Heart left ventricle (tissue), 16 donors: ENCODE measurements around the gene YARS1. TPM values are rescaled to one million over a fixed set of nuclear protein-coding genes. Genes with fewer than 3 reads are reported as not detected.
A peak's percentile ranks its signal among the peaks of the same experiment; 100 is the strongest.
"Not testable (repeated sequence)": the region's sequence is repeated elsewhere in the genome, so short reads cannot be mapped to it uniquely, and the experiment has no call there.

Source experiments
- ATAC-seq, 4 donors: fragments of 200-7000 bp; cut with Tn5 transposase; one replicate each; pipeline ENCODE4 v1.9.1; 2020 to 2022; ENCODE audit warnings: moderate library complexity in 4 of 4, mild to moderate bottlenecking in 3 of 4, moderate number of reproducible peaks in 1 of 4
- DNase-seq, 5 donors: peaks; one replicate each; pipeline ENCODE4 v3.0.0-alpha.2; 2020
- H3K27ac ChIP-seq, 12 donors: fragments of 200-600 bp; sonication (generic) in 4 of 12; one replicate each; pipeline versions ENCODE4 v1.5.0 to v1.8.0; 2016 to 2022; ENCODE audit warnings: mild to moderate bottlenecking in 2 of 12
- H3K27me3 ChIP-seq, 9 donors: fragments of 200-600 bp; sonication (generic) in 2 of 9; one replicate each; pipeline versions ENCODE4 v1.5.1 to v1.8.0; 2016 to 2022; ENCODE audit warnings: mild to moderate bottlenecking in 3 of 9
- H3K36me3 ChIP-seq, 9 donors: fragments of 200-600 bp; sonication (generic) in 2 of 9; one replicate each; pipeline versions ENCODE4 v1.5.0 to v1.8.0; 2018 to 2022; ENCODE audit warnings: mild to moderate bottlenecking in 2 of 9
- H3K4me1 ChIP-seq, 12 donors: fragments of 200-600 bp; sonication (generic) in 4 of 12; one replicate each; pipeline versions ENCODE4 v1.5.0 to v1.8.0; 2016 to 2022; ENCODE audit warnings: mild to moderate bottlenecking in 3 of 12
- H3K4me3 ChIP-seq, 12 donors: fragments of 200-600 bp; sonication (generic) in 4 of 12; one replicate each; pipeline versions ENCODE4 v1.5.0 to v1.8.0; 2017 to 2022; ENCODE audit warnings: mild to moderate bottlenecking in 9 of 12, moderate library complexity in 4 of 12
- H3K9me3 ChIP-seq, 12 donors: fragments of 200-600 bp; sonication (generic) in 4 of 12; one replicate each; pipeline versions ENCODE4 v1.5.0 to v1.8.0; 2016 to 2022; ENCODE audit warnings: mild to moderate bottlenecking in 1 of 12
- CTCF ChIP-seq, 12 donors: fragments of 200-600 bp; sonication (generic) in 4 of 12; IDR thresholded peaks; one replicate each; pipeline versions ENCODE4 v1.5.0 to v1.8.0; 2018 to 2022; ENCODE audit warnings: antibody characterized with exemption in 12 of 12, mild to moderate bottlenecking in 5 of 12
- POLR2A ChIP-seq, 2 donors: fragments of 450-650 bp; IDR thresholded peaks; one replicate each; pipeline ENCODE4 v1.6.1; 2017; ENCODE audit warnings: antibody characterized with exemption in 2 of 2, mild to moderate bottlenecking in 2 of 2, moderate library complexity in 2 of 2
- WGBS, 4 donors: extraction: QIAGEN DNeasy Blood & Tissue Kit in 2 of 4; methylation state at CpG; one replicate each; pipeline versions ENCODE4 v1.1.5 to v1.1.7; 2013 to 2018; 5-methylcytosine and 5-hydroxymethylcytosine counted together
- intact Hi-C, 10 donors: fragments of 100-400 bp; cut with DNase I; formaldehyde crosslinking; loops; one replicate each; pipeline versions ENCODE4 v1.11.1 to v1.14.2; 2022
- polyA plus RNA-seq, 2 donors: library from polyadenylated mRNA; stranded (reverse); fragments of 200-250 nt; gene quantifications; one replicate each; pipeline ENCODE4 v1.2.3, GENCODE V29; 2013
- total RNA-seq, 9 donors: library from RNA; depleted of rRNA in 2 of 9; stranded (reverse); fragments of >200 nt in 2 of 9; fragmentation: NEBNext Ultra II Directional in 3 of 9; extraction: Animal tissue kit (Norgen Biotek cat#: 25700) in 3 of 9; gene quantifications; one replicate each; pipeline versions ENCODE4 v1.1.0 to v1.2.4, GENCODE V29; 2016 to 2023
- donor health status: ischemic (EF 13 %, LVEDD 7.1; RV severe dilation, severe dysfunction).
- donor health status: healthy with polysubstance abuse.
- donor health status: DM: no; HTN: yes; CAD: no.
- donor health status: DM: no; HTN: no; CAD: no.
- donor health status: ischemic (EF 25% LVEDD 6.9; RV normal size, moderate dysfunction).
- donor health status: ischemic (EF 25% LVEDD 5.7; RV mildly dilated, moderate dysfunction).
- donor health status: healthy.
- donor health status: DM: yes; HTN: yes; CAD: no.
- donor health status: ischemic (EF 35%, LVEDD 5.7; RV mildly dilated, moderate dysfunction).
- donor health status: nonischemic (EF 11% LVEDD 7.7; RV severe dilation, severe dysfunction).
- donor health status: DM: yes; HTN: yes; CAD: no.
- donor health status: PGD.
- donor health status: ischemic (EF 29% LVEDD 5.4; RV normal size, mild dysfunction).
- donor health status: nonischemic (EF 23%, LVEDD 6.1; RV moderate dilation, normal function).

YARS1 gene
- total and polyA plus RNA-seq, 11 donors: 18.6 to 61.3 (median 34.8) TPM

GRCh38 chr1:32801096-32801715 is 16.0 kb downstream of the YARS1 start:
- peaks cover 0 to 17% (median 0%) of the 10 kb centered on the region in 12 donors for H3K4me1 ChIP-seq
- H3K9me3 ChIP-seq: no peaks in the 10 kb centered on the region
- DNase-seq (no peak), ATAC-seq (no peak)
- intact Hi-C loops: no loop called here
- no peak overlapping the region for H3K27ac ChIP-seq
- peaks cover 0 to 75% (median 48%) of the 10 kb centered on the region in 9 donors for H3K36me3 ChIP-seq
- no peak for TF ChIP-seq POLR2A (IDR thresholded peaks at IDR 0.05)
- TF ChIP-seq CTCF (IDR thresholded peaks at IDR 0.05): no peak
- 91 to 94% (median 93%) methylated on average over 9 of the region's 9 CpGs for WGBS, 4 donors
- H3K4me3 ChIP-seq: no peak overlapping the region
- H3K27me3 ChIP-seq: no peaks in the 10 kb centered on the region

- Histone ChIP-seq H3K27ac (peak overlapping the region in 1 of 12 donors; percentile 68), H3K27me3 (no peaks in the 10 kb centered on the region), H3K4me3 (no peak overlapping the region), H3K9me3 (no peaks in the 10 kb centered on the region), H3K36me3 (peaks cover 0 to 86% (median 61%) of the 10 kb centered on the region in 9 donors), H3K4me1 (peaks cover 0 to 17% (median 0%) of the 10 kb centered on the region in 12 donors)
- TF ChIP-seq CTCF (IDR thresholded peaks at IDR 0.05) (no peak), POLR2A (IDR thresholded peaks at IDR 0.05) (no peak)
- DNase-seq (no peak), ATAC-seq (peak in 1 of 4 donors; percentile 9)
- 82 to 88% (median 87%) methylated on average over 8 of the region's 8 CpGs for WGBS, 4 donors
- intact Hi-C loops: no loop called here
Observed at GRCh38 chr1:32798679-32799416, 18.3 kb downstream of the YARS1 start.

- no peak for TF ChIP-seq POLR2A (IDR thresholded peaks at IDR 0.05)
- TF ChIP-seq CTCF (IDR thresholded peaks at IDR 0.05): no peak
- H3K27me3 ChIP-seq: no peaks in the 10 kb centered on the region
- intact Hi-C loops: no loop called here
- DNase-seq (no peak), ATAC-seq (no peak)
- peaks cover 0 to 89% (median 58%) of the 10 kb centered on the region in 9 donors for H3K36me3 ChIP-seq
- peaks cover 0 to 17% (median 0%) of the 10 kb centered on the region in 12 donors for H3K4me1 ChIP-seq
- 96 to 99% (median 96%) methylated on average over 4 of the region's 4 CpGs for WGBS, 4 donors
- H3K4me3 ChIP-seq: no peak overlapping the region
- peak overlapping the region in 1 of 12 donors; percentile 68 for H3K27ac ChIP-seq
- H3K9me3 ChIP-seq: no peaks in the 10 kb centered on the region
Observed at GRCh38 chr1:32798191-32798590, 19.0 kb downstream of the YARS1 start.

GRCh38 chr1:32797456-32797855 is 19.7 kb downstream of the YARS1 start:
- no peaks in the 10 kb centered on the region for H3K27me3 ChIP-seq
- TF ChIP-seq CTCF (IDR thresholded peaks at IDR 0.05): no peak
- TF ChIP-seq POLR2A (IDR thresholded peaks at IDR 0.05): no peak
- H3K9me3 ChIP-seq: no peaks in the 10 kb centered on the region
- WGBS, 4 donors: 85 to 100% (median 96%) methylated on average over 1 of the region's 1 CpG
- peaks cover 0 to 17% (median 0%) of the 10 kb centered on the region in 12 donors for H3K4me1 ChIP-seq
- peaks cover 0 to 90% (median 54%) of the 10 kb centered on the region in 9 donors for H3K36me3 ChIP-seq
- H3K27ac ChIP-seq: peak overlapping the region in 1 of 12 donors; percentile 32
- intact Hi-C loops: no loop called here
- no peak for DNase-seq
- ATAC-seq: no peak
- H3K4me3 ChIP-seq: no peak overlapping the region

- H3K27ac ChIP-seq, ATAC-seq, H3K9me3 ChIP-seq, DNase-seq, H3K4me3 ChIP-seq, H3K27me3 ChIP-seq: not testable (repeated sequence)
- H3K4me1 ChIP-seq: peaks cover 0 to 15% (median 0%) of the 10 kb centered on the region in 12 donors
- 91 to 96% (median 95%) methylated on average over 4 of the region's 4 CpGs for WGBS, 4 donors
- intact Hi-C loops: loop anchor here in 1 of 10 donors (2.0 kb wide), 1 partner anchor 77 kb away; no protein-coding TSS in a partner anchor
- peaks cover 0 to 93% (median 61%) of the 10 kb centered on the region in 9 donors for H3K36me3 ChIP-seq
Observed at GRCh38 chr1:32795763-32796162, 21.4 kb downstream of the YARS1 start.
